IPS DF 6.9 (cell line): ENCODE data around the gene NOXA1.
"Not testable (repeated sequence)": the region's sequence is repeated elsewhere in the genome, so short reads cannot be mapped to it uniquely, and the experiment has no call there.

Experiments used
- DNase-seq: peaks from one replicate; pipeline ENCODE4 v3.0.0-alpha.2; 2013; ENCODE audit warnings: low read depth, low spot score
- H3K27ac ChIP-seq: one replicate; pipeline ENCODE4 v1.5.1; 2013; ENCODE audit warnings: low read length, control low read depth
- H3K27me3 ChIP-seq: 2 replicates; pipeline ENCODE4 v1.6.1; 2013; ENCODE audit warnings: mild to moderate bottlenecking, low read length; ENCODE audit not compliant: control insufficient read depth, insufficient read depth
- H3K36me3 ChIP-seq: 2 replicates; pipeline ENCODE4 v1.6.1; 2013; ENCODE audit warnings: low read length; ENCODE audit not compliant: control insufficient read depth, insufficient read depth
- H3K4me1 ChIP-seq: 2 replicates; pipeline ENCODE4 v1.6.1; 2013; ENCODE audit warnings: low read length; ENCODE audit not compliant: control insufficient read depth, insufficient read depth
- H3K4me3 ChIP-seq: 2 replicates; pipeline ENCODE4 v1.5.1; 2013; ENCODE audit warnings: mild to moderate bottlenecking, low read length
- H3K9me3 ChIP-seq: 2 replicates; pipeline ENCODE4 v1.6.1; 2013; ENCODE audit warnings: low read length, inconsistent platforms; ENCODE audit not compliant: control insufficient read depth, insufficient read depth
- WGBS: extraction: QIAGEN DNeasy Blood & Tissue Kit; methylation state at CpG from one replicate; pipeline ENCODE4 v1.1.7; 2013; ENCODE audit warnings: mixed read lengths, missing lambda C conversion rate; ENCODE audit not compliant: insufficient read length, insufficient coverage; 5-methylcytosine and 5-hydroxymethylcytosine counted together

NOXA1 gene

GRCh38 chr9:137407590-137408300 lies 15.4 kb upstream of the NOXA1 start:
- Histone ChIP-seq H3K4me1 (peaks cover 2% of the 10 kb centered on the region), H3K9me3 (no peaks in the 10 kb centered on the region), H3K36me3 (no peaks in the 10 kb centered on the region), H3K4me3 (no peak overlapping the region), H3K27ac (no peak overlapping the region), H3K27me3 (no peaks in the 10 kb centered on the region)
- no CpG with 5 or more reads among the region's 31 CpGs for WGBS
- DNase-seq: no peak

- Histone ChIP-seq H3K4me1 (peaks cover 2% of the 10 kb centered on the region), H3K27me3 (no peaks in the 10 kb centered on the region), H3K27ac (no peak overlapping the region), H3K9me3 (no peaks in the 10 kb centered on the region), H3K36me3 (no peaks in the 10 kb centered on the region), H3K4me3 (no peak overlapping the region)
- no peak for DNase-seq
- WGBS: no CpG with 5 or more reads among the region's 24 CpGs
Observed at GRCh38 chr9:137408651-137409405, 14.4 kb upstream of the NOXA1 start.

- no peak overlapping the region for H3K27ac ChIP-seq
- H3K4me3 ChIP-seq: no peak overlapping the region
- H3K36me3 ChIP-seq: no peaks in the 10 kb centered on the region
- DNase-seq: no peak
- no peaks in the 10 kb centered on the region for H3K27me3 ChIP-seq
- no peaks in the 10 kb centered on the region for H3K9me3 ChIP-seq
- WGBS: no CpG with 5 or more reads among the region's 11 CpGs
- peaks cover 2% of the 10 kb centered on the region for H3K4me1 ChIP-seq
Observed at GRCh38 chr9:137409515-137409914, 13.7 kb upstream of the NOXA1 start.

GRCh38 chr9:137410236-137410890 lies 12.8 kb upstream of the NOXA1 start:
- H3K27me3 ChIP-seq, H3K4me3 ChIP-seq, H3K36me3 ChIP-seq, H3K9me3 ChIP-seq, H3K4me1 ChIP-seq, H3K27ac ChIP-seq, DNase-seq: not testable (repeated sequence)
- no CpG with 5 or more reads among the region's 18 CpGs for WGBS

- Histone ChIP-seq H3K4me1 (peaks cover 2% of the 10 kb centered on the region), H3K36me3 (no peaks in the 10 kb centered on the region), H3K4me3 (no peak overlapping the region), H3K9me3 (no peaks in the 10 kb centered on the region), H3K27ac (no peak overlapping the region), H3K27me3 (no peaks in the 10 kb centered on the region)
- DNase-seq: no peak
- no CpG with 5 or more reads among the region's 15 CpGs for WGBS
Observed at GRCh38 chr9:137410891-137411249, 12.3 kb upstream of the NOXA1 start.

GRCh38 chr9:137411260-137411644 lies 11.9 kb upstream of the NOXA1 start:
- WGBS: no CpG with 5 or more reads among the region's 17 CpGs
- H3K9me3 ChIP-seq: no peaks in the 10 kb centered on the region
- no peaks in the 10 kb centered on the region for H3K36me3 ChIP-seq
- no peak overlapping the region for H3K4me3 ChIP-seq
- no peak overlapping the region for H3K27ac ChIP-seq
- peaks cover 2% of the 10 kb centered on the region for H3K4me1 ChIP-seq
- no peaks in the 10 kb centered on the region for H3K27me3 ChIP-seq
- DNase-seq: no peak

GRCh38 chr9:137411645-137412380 lies 11.4 kb upstream of the NOXA1 start:
- no peak for DNase-seq
- no CpG with 5 or more reads among the region's 30 CpGs for WGBS

GRCh38 chr9:137412431-137412830 lies 10.8 kb upstream of the NOXA1 start:
- WGBS: no CpG with 5 or more reads among the region's 10 CpGs
- no peaks in the 10 kb centered on the region; the same call in 1 of the 2 replicates for H3K4me1 ChIP-seq
- no peak overlapping the region for H3K4me3 ChIP-seq
- no peaks in the 10 kb centered on the region for H3K27me3 ChIP-seq
- no peaks in the 10 kb centered on the region for H3K9me3 ChIP-seq
- no peak overlapping the region for H3K27ac ChIP-seq
- no peak for DNase-seq
- H3K36me3 ChIP-seq: no peaks in the 10 kb centered on the region; the same call in 1 of the 2 replicates

More at GRCh38 chr9:137411645-137412380, 11.4 kb upstream of the NOXA1 start:
- H3K4me3 ChIP-seq: no peak overlapping the region
- no peaks in the 10 kb centered on the region; the same call in 1 of the 2 replicates for H3K36me3 ChIP-seq
- no peaks in the 10 kb centered on the region; the same call in 1 of the 2 replicates for H3K4me1 ChIP-seq
- H3K27me3 ChIP-seq: no peaks in the 10 kb centered on the region
- no peaks in the 10 kb centered on the region for H3K9me3 ChIP-seq
- no peak overlapping the region for H3K27ac ChIP-seq

GRCh38 chr9:137415451-137415850 lies 7.7 kb upstream of the NOXA1 start:
- Histone ChIP-seq H3K4me3 (no peak overlapping the region), H3K9me3 (no peaks in the 10 kb centered on the region), H3K27me3 (no peaks in the 10 kb centered on the region), H3K36me3 (no peaks in the 10 kb centered on the region; the same call in 1 of the 2 replicates), H3K4me1 (no peaks in the 10 kb centered on the region; the same call in 1 of the 2 replicates), H3K27ac (no peak overlapping the region)
- no peak for DNase-seq
- WGBS: no CpG with 5 or more reads among the region's 5 CpGs

GRCh38 chr9:137416006-137416562 lies 7.1 kb upstream of the NOXA1 start:
- Histone ChIP-seq H3K36me3 (no peaks in the 10 kb centered on the region; the same call in 1 of the 2 replicates), H3K27ac (no peak overlapping the region), H3K4me3 (no peak overlapping the region), H3K4me1 (no peaks in the 10 kb centered on the region; the same call in 1 of the 2 replicates), H3K27me3 (no peaks in the 10 kb centered on the region), H3K9me3 (no peaks in the 10 kb centered on the region)
- DNase-seq: no peak
- no CpG with 5 or more reads among the region's 23 CpGs for WGBS
